Measurements from ENCODE around the gene ADGRA1.

- TF ChIP-seq ZNF549 (tag by site-specific recombination; IDR thresholded peaks at IDR 0.05) (no peak), RBAK (tag by site-specific recombination; IDR thresholded peaks at IDR 0.05) (no peak)
Observed at GRCh38 chr10:133162910-133163856, 75.5 kb downstream of the ADGRA1 start.
